Jurkat, Clone E6-1 (cell line): ENCODE results near the gene IQGAP2.

Experiments
- DNase-seq: peaks from one replicate; pipeline ENCODE4 v3.0.0-alpha.2; 2011; ENCODE audit warnings: low read depth, low spot score
- H3K4me3 ChIP-seq: 2 replicates; pipeline ENCODE4 v1.5.1; 2011; ENCODE audit warnings: mild to moderate bottlenecking, low read length, control low read depth, moderate library complexity

Gene IQGAP2

GRCh38 chr5:76522103-76522935 lies 119.2 kb downstream of the IQGAP2 start:
- DNase-seq: no peak
- no peak overlapping the region for H3K4me3 ChIP-seq

GRCh38 chr5:76524101-76524835 lies 121.2 kb downstream of the IQGAP2 start:
- H3K4me3 ChIP-seq: no peak overlapping the region
- no peak for DNase-seq

- H3K4me3 ChIP-seq: no peak overlapping the region
These were observed 121.8 kb downstream of the IQGAP2 start for GRCh38 chr5:76524868-76525267.

GRCh38 chr5:76525956-76526355 lies 122.9 kb downstream of the IQGAP2 start:
- DNase-seq: no peak
- no peak overlapping the region for H3K4me3 ChIP-seq

More at GRCh38 chr5:76524868-76525267, 121.8 kb downstream of the IQGAP2 start:
- no peak for DNase-seq

- H3K4me3 ChIP-seq: no peak overlapping the region
- DNase-seq: no peak
These were observed 124.0 kb downstream of the IQGAP2 start for GRCh38 chr5:76526950-76527583.

- peak; percentile 57 for DNase-seq
- no peak overlapping the region for H3K4me3 ChIP-seq
These were observed 124.6 kb downstream of the IQGAP2 start for GRCh38 chr5:76527685-76528161.

GRCh38 chr5:76528547-76529331 lies 125.7 kb downstream of the IQGAP2 start:
- no peak overlapping the region for H3K4me3 ChIP-seq
- DNase-seq: no peak

- DNase-seq: no peak
- H3K4me3 ChIP-seq: no peak overlapping the region
These were observed 126.6 kb downstream of the IQGAP2 start for GRCh38 chr5:76529464-76530344.

GRCh38 chr5:76532052-76532451 lies 129.0 kb downstream of the IQGAP2 start:
- H3K4me3 ChIP-seq: no peak overlapping the region
- no peak for DNase-seq

GRCh38 chr5:76532973-76533372 lies 129.9 kb downstream of the IQGAP2 start:
- no peak for DNase-seq
- no peak overlapping the region for H3K4me3 ChIP-seq

- H3K4me3 ChIP-seq: no peak overlapping the region
- DNase-seq: no peak
These were observed 132.5 kb downstream of the IQGAP2 start for GRCh38 chr5:76535577-76535976.

GRCh38 chr5:76537073-76537543 lies 134.0 kb downstream of the IQGAP2 start:
- H3K4me3 ChIP-seq: no peak overlapping the region
- no peak for DNase-seq

- no peak for DNase-seq
- no peak overlapping the region for H3K4me3 ChIP-seq
These were observed 139.2 kb downstream of the IQGAP2 start for GRCh38 chr5:76542241-76542640.

- peak; percentile 81 for DNase-seq
- peak overlapping the region; percentile 38 for H3K4me3 ChIP-seq
These were observed 140.0 kb downstream of the IQGAP2 start for GRCh38 chr5:76542887-76543690.

GRCh38 chr5:76544268-76544926 lies 141.3 kb downstream of the IQGAP2 start:
- H3K4me3 ChIP-seq: no peak overlapping the region
- peak; percentile 66 for DNase-seq

GRCh38 chr5:76545184-76545583 lies 142.1 kb downstream of the IQGAP2 start:
- no peak for DNase-seq

More at GRCh38 chr5:76545184-76545583, 142.1 kb downstream of the IQGAP2 start:
- no peak overlapping the region for H3K4me3 ChIP-seq
